CD4-positive, alpha-beta T cell treated with Interleukin-21 for 1 hour (primary cell): ENCODE measurements around the gene ABHD12.

Source experiments
- DNase-seq: peaks from one replicate; pipeline ENCODE4 v3.0.0-alpha.2; 2020

The ABHD12 gene

DNA sequence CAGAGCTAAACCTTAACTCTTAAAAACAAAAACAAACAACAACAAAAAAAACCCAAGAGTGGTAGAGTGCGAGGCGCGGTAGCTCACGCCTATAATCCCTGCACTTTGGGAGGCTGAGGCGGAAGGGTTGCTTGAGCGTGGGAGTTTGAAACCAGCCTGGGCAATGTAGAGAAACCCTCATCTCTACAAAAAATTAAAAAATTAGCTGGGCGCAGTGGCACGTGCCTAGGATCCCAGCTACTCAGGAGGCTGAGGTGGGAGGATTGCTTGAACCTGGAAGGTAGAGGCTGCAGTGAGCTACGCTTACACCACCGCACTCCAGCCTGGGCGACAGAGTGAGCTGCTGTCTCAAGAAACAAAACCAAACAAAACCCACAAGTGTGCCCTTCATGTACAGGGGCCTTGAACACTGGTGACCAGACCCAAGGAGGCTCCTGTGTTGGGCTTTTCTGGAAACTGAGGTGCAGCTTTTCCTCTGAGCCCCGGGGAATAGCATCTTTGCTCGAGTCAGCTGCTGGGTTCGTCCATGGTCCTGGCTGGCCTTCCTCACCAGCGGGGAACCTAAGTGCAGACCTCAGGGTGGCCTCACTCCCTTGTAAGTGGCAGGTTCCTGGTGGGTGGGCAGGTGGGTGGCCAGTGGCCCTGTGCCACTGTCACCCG lies 102.9 kb downstream of the ABHD12 start:
- DNase-seq: no peak

DNA sequence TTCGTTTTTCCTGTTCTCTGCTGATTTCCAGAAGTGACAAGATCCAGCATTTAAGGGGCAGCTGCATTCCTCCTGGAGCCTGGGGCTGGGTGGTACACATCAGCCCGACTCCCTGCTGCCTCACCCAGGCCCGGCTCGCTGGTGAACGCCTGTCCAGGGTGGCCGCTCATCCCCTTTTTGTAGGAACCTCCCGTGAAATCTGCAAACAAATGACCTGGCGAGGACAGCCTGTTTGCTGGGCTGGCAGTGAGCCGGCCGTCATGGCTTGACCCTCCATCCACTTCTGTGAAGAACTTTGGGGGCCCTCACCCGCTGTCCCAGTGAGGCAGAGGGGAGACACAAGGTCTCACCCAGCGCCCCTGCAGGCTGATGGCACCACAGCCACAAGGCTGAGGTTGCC lies 103.7 kb downstream of the ABHD12 start:
- no peak for DNase-seq

GRCh38 chr20:25285856-25286798 lies 104.5 kb downstream of the ABHD12 start:
- no peak for DNase-seq

GRCh38 chr20:25285091-25285647 lies 105.5 kb downstream of the ABHD12 start:
- DNase-seq: no peak

DNA sequence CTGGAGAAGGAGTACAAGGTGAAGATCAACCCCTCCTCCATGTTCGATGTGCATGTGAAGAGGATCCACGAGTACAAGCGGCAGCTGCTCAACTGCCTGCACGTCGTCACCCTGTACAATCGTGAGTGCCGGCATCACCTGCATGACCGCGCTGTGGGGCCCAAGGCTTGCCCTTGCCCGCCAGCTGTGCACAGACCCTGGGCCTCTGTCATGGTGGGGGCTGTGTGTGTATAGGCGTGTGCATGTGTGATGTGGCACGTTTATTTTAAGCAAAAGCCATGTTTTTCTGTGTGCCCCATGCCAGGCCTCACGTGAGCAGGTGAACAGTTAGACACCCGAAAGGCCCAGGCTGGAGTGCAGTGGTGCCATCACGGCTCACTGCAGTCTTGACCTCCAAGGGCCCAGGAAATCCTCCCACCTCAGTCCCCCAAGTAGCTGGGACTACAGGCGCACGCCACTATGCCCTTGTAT lies 106.5 kb downstream of the ABHD12 start:
- DNase-seq: no peak

GRCh38 chr20:25283221-25283951 lies 107.2 kb downstream of the ABHD12 start:
- no peak for DNase-seq

- no peak for DNase-seq
Observed at GRCh38 chr20:25282796-25283195, 107.8 kb downstream of the ABHD12 start.

- no peak for DNase-seq
Observed at GRCh38 chr20:25282034-25282781, 108.4 kb downstream of the ABHD12 start.

DNA sequence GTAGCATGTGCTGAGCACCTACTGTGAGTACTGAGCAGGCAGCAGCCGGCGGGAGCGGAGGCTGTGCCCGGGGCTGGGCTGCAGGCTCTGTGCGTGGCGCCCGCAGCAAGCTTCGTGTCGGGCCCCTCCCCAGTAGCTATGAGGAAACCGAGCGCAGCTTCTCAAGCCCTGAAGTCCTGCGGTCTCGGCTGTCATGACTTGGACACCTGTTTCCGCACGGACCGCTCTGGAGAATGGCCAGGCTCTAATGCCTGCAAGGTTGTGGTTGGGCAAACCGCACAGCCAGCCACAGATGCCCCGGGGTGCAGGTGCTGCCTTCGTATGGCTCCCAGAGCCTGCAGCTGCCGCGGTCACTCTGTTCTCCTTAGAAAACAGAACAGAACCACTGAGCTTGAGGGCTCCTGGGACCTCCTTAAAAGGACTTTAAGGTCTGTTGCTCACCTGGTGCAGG lies 109.1 kb downstream of the ABHD12 start:
- no peak for DNase-seq

GRCh38 chr20:25280574-25281535 lies 109.8 kb downstream of the ABHD12 start:
- no peak for DNase-seq

- DNase-seq: no peak
Observed at GRCh38 chr20:25280051-25280573, 110.5 kb downstream of the ABHD12 start.

- no peak for DNase-seq
Observed at GRCh38 chr20:25279403-25279802, 111.2 kb downstream of the ABHD12 start.

GRCh38 chr20:25278636-25279361 lies 111.8 kb downstream of the ABHD12 start:
- no peak for DNase-seq

GRCh38 chr20:25277941-25278521 lies 112.6 kb downstream of the ABHD12 start:
- no peak for DNase-seq

DNA sequence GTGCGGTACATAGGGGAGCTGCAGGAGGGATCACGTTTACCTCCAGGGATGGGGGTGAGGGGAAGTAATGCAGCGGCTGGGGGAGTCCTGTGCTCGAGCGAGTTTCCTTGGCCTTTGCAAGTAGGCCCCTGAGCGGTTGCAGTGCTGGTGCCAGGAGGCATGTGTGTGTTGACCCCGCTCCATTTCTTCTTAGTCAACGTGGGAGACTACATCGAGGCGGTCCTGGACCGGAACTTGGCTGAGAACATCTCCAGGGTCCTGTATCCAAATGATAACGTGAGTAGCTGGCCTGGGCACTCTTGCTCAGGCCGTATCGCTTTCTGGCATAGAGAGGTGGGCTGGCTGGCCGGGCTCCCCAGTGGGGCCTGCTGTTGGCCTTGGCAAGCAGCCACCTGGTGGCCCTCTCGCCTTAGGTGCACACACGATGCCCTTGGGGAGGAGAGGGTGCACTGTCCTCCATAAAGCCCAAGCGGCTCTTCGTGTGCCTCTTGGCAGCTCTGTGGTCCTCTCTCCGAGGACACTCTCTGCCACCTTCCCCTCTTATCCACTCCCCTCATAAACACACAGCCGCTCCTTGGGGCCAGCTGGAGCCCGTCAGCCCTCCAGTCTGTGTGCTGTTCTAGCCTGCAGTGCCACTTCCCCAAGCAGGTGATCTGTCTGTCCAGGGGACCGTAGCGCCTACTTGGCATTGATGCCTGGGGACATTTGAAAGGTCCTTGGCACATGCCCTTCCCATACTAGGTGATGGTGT lies 113.4 kb downstream of the ABHD12 start:
- no peak for DNase-seq

GRCh38 chr20:25276533-25277050 lies 114.0 kb downstream of the ABHD12 start:
- DNase-seq: no peak

DNA sequence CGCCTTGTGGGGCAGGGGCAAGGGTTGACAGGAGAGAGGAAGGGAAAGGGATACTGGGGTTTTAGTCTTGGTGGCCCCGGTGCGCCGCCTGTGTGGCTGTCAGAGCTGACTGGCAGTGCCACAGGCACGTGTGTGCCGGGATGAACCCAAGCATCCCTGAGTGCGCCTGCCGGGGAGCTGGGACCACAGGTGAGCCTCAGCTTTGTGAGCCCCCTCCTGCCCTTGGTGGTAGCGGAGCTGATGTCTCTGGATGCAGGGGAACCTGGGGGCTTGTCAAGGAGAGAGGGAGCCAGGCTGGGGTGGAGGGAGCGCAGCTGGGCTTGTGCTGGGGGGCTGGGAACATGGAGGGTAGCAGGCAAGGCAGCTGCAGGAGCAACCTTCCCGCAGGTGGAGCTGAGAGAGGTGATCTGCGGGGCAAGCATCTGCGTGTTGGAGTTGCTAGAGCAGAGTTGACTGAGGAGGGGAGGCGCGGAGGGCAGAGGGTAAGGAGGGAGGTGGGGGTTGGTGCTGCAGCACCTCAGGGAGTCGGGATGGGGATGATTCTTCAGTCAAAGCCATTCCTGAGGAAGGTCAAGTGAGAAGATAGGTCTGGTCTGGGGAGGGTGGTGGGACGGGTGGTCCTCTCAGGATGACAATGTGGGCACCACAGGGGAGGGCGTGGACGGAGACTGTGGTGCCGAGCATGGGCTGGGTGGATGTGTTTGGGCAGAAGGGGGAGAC lies 114.7 kb downstream of the ABHD12 start:
- no peak for DNase-seq
